IPS-11a (cell line): Measurements from ENCODE around the gene TK2.
"Not testable (repeated sequence)": the region's sequence is repeated elsewhere in the genome, so short reads cannot be mapped to it uniquely, and the experiment has no call there.

Experiments
- H3K4me3 ChIP-seq: one replicate; pipeline ENCODE4 v1.5.1; 2013; ENCODE audit warnings: low read depth, low read length, control low read depth

The TK2 gene

DNA sequence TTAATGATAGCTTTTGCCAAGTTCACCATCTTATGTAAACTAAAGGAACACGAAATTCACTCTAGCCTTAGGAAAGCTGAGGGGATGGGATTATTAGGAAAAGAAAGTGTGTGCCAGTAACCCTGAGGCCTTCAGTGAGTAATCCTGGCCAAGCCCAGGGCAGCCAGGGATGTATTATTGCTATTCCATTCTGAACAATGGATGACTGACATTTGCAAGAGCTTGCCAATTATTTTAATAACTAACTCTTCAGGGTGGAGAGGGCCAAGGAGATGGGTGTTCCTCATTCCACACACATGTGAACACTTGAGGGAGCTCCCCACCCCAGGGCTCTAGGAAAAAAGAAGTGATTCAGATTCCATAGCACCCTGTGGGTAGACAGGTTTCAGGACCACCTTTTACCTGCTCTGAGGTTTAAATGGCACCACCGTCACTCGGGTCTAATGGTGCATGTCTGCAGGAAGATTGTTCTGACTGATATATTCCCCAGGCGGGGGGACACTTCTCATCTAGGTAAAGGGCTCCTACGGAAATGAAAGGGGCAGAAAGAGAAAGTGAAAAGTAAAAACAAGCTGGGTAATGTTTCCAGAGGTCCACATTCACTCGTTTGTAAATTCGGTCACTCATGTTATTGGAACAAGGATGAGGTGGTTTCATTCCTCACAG is 41.5 kb downstream of the TK2 start:
- H3K4me3 ChIP-seq: no peak overlapping the region

DNA sequence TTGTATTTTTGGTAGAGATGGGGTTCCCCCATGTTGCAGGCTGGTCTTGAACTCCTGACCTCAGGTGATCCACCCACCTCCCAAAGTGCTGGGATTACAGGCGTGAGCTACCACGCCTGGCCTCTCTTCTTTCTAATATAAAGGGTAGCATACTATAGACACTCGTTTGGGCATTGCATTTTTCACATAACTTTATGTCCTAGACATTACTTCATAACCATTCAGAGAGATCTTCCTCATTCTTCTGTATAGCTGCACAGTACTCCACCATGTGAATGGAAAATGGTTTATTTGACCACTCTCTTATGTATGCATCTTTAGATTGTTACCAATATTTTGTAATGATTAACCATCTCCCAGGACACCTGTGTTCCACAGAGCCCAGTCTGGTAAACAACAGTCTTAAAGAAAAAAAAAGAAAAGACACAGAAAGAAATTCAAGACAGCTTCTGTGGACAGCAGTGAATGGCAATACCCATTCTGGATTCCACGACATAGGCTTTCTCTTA is 42.1 kb downstream of the TK2 start:
- H3K4me3 ChIP-seq: no peak overlapping the region

DNA sequence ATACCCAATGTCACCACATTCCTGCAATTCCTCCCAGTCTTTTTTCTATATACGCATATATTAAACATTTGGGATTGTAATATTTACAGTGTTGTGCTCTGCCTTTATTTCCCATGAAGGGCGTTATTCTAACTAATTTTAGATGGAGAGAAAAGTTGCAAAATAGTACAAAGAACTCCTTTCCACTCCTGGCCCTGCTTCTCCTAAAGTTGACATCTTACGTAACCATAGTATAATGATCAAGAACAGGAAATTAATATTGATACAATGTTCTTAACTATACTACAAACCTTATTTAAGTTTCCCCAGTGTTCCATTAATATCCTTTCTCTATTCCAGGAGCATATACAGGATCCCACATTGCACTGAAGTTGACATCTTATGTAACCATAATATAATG is 46.3 kb downstream of the TK2 start:
- H3K4me3 ChIP-seq: no peak overlapping the region

DNA sequence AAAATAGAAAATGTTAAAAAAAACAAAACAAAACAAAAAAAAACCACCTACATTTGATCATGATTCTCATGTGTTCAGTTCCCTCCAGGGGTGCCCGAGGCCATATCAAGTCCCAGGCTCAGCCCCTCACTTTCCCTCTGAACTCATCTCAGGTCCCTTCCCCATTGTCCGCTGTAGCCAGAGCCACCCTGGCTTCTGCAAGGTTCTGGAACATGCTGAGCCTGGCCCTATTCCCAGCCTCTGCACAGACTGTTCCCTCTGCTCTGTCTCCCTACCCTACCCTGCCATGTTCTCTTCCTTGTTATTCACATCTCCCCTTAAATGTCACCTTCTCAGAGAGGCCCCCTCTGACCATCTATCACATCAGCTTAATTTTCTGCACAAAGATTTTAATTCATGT is 46.9 kb downstream of the TK2 start:
- H3K4me3 ChIP-seq: no peak overlapping the region

DNA sequence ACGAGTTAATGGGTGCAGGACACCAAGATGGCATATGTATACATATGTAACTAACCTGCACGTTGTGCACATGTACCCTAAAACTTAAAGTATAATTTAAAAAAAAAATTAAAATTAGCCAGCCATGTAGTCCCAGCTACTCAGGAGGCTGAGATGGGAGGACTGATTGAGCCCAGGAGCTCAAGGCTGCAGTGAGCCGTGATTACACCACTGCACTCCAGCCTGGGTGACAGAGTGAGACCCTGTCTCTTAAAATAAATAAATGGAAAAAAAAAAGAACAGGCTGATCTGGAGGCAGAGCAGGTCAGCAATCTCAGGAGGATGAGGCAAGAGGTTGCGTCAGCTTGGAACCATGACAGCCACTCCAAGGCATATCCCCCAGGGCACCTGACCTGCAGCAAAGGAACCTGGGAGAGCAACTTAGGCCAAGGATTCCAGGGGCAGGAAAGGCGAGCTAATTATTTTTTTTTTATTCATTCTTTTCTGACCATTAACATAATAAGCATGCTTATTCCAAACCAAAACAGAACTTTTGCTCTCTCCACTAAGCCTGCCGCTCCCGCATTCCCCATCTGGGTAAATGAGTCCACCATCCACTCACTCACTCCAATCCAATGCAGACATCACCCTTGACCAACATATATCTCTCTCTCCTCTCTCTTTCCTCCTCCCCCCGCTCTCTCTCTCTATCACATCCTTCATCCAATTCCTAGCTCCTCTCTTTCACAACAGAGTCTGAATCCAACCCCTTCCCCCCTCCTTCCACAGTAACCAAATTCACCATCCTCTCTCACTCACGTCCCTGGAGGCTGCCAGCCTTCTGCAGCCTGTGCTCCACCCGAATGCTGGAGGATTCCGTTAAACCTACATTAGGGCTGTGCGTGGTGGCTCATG is 47.7 kb downstream of the TK2 start:
- no peak overlapping the region for H3K4me3 ChIP-seq

DNA sequence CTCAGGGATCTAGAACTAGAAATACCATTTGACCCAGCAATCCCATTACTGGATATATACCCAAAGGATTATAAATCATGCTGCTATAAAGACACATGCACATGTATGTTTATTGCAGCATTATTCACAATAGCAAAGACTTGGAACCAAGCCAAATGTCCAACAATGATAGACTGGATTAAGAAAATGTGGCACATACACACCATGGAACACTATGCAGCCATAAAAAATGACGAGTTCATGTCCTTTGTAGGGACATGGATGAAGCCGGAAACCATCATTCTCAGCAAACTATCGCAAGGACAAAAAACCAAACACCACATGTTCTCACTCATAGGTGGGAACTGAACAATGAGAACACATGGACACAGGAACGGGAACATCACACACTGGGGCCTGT is 48.4 kb downstream of the TK2 start:
- H3K4me3 ChIP-seq: not testable (repeated sequence)

DNA sequence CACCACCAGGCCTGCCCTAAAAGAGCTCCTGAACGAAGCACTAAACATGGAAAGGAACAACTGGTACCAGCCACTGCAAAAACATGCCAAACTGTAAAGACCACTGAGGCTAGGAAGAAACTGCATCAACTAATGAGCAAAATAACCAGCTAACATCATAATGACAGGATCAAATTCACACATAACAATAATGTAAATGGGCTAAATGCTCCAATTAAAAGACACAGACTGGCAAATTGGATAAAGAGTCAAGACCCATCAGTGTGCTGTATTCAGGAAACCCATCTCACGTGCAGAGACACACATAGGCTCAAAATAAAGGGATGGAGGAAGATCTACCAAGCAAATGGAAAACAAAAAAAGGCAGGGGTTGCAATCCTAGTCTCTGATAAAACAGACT is 52.0 kb downstream of the TK2 start:
- not testable (repeated sequence) for H3K4me3 ChIP-seq

DNA sequence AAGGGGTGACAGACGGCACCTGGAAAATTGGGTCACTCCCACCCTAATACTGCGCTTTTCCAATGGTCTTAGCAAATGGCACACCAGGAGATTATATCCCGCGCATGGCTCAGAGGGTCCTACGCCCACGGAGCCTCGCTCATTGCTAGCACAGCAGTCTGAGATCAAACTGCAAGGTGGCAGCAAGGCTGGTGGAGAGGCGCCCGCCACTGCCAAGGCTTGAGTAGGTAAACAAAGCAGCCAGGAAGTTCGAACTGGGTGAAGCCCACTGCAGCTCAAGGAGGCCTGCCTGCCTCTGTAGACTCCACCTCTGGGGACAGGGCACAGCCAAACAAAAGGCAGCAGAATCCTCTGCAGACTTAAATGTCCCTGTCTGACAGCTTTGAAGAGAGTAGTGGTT is 53.7 kb downstream of the TK2 start:
- not testable (repeated sequence) for H3K4me3 ChIP-seq

DNA sequence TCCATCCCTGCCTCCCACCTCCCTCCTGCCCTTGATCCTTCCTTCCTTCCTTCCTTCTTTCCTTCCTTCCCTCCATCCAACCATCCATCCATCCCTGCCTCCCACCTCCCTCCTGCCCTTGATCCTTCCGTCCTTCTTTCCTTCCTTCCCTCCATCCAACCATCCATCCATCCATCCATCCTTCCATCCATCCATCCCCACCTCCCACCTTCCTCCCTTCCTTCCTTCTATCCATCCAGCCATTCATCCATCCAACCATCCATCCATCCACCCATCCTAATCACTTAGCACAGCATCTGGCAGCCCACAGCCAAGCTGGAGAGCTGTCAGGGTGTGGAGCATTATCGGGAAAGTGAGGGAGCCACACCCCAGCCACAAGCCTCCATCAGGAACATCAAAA is 54.5 kb downstream of the TK2 start:
- H3K4me3 ChIP-seq: no peak overlapping the region

DNA sequence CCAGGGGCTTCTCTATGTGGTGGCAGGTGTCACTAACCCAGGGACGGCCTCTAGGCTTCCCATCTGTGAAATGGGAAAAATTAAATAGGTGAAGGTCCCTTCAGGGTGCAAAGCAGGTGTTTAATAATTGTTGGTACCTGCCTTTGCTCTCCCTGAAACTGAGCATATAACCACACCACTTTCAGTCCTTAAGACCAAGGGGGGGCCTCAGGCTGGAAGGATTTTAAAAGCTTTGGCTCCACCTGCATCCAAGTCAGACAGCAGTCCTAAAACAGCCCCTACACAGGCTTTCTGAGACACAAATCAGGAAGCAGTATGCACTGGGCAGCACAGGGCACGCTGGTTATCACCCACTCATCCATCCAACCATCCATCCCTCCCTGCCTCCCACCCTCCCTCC is 55.0 kb downstream of the TK2 start:
- H3K4me3 ChIP-seq: no peak overlapping the region

DNA sequence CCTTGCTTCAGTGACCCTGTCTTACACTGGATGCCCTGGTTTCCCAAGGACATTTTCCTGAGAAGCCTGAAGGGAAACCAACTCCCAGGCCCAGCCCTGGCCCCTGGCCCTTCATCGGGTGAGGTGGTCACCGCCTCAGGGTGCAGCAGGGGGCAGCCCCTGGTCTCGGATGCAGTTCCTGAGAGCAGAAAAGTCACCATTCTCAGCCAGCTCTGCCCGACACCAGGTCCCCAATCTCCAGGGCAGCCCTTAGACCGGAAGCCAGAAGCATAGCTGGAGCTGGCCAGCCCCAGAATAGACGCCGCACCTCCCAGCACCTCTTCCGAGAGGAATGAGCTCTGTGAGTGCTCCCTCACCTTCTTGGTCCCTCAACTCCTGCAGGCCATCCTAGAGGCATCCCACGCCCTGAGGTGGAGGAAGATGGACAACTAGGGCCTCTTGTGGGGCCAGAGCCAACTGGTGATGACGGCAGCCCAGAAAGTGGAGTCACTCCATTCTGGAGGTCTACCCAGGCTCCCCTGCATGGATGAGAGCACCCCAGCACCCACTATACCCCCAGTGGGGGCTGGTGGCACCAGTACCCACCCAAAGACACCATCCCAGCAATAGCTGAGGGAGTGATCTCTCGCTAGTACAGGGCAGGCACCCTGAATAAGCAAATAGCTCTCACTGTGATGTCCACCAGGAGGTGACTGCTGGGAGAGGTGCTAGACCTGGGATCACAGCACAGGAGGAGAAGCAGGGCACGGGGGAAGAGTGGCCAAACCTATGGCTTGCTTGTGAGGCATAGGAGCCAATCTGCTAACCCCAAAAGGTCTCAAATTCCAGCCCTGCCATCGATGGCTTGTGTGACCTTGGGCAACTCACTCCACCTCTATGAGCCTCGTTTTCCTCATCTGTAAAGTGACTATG is 56.2 kb downstream of the TK2 start:
- no peak overlapping the region for H3K4me3 ChIP-seq

DNA sequence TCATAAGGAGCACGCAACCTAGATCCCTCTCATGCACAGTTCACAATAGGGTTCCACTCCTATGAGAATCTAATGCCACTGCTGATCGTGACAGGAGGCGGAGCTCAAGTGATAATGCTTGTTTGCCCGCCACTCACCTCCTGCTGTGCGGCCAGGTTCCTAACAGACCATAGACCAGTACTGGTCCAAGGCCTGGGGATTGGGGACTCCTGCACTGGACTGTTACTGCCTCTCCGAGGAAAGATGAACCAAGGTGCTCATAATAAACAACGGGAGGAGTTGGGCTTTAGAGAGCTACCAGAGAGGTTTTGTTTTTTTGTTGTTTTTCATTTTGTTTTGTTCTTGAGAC is 58.2 kb downstream of the TK2 start:
- H3K4me3 ChIP-seq: no peak overlapping the region

DNA sequence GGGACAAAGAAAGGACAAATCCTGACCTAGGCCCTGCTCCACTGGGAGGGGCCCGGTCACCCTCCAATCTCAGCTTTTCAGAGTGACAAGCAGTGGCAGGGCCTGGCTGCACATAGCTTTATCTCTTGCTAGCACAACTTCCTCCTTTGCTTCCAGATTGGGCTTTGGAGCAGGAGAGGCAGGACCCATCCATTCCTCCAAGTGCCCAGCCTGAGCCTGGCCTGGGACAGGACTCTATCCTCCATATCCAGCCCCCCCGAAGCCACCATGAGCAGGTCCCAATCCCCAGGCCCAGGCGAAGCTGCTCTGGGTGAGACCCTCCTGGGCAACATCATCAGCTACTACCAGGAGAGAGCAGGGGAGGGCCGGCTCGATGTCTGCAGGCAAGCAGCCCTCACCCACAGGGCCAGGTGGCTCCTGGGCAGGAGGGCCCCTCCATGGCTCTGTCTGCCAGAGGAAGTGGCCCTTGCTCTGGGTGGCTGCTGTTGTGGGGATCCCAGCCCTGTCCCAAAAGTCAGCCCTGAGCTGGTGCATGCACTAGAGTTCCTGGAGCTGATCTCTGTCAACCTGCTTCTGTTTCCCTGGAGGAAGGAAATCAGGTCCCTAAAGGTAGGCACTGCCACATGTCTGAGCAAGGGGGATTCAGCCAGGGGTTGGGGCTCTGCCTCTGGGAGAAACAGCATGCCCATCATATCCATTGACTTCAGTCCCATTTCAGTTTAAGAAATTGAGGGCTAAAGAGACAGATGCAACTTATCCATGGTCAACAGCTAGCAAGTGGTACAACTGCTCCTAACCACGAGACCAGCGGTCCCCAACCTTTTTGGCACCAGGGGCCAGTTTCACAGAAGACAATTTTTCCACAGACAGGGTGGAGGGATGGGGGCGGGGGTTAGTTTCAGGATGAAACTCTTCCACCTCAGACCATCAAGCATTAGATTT is 58.9 kb downstream of the TK2 start:
- H3K4me3 ChIP-seq: no peak overlapping the region

DNA sequence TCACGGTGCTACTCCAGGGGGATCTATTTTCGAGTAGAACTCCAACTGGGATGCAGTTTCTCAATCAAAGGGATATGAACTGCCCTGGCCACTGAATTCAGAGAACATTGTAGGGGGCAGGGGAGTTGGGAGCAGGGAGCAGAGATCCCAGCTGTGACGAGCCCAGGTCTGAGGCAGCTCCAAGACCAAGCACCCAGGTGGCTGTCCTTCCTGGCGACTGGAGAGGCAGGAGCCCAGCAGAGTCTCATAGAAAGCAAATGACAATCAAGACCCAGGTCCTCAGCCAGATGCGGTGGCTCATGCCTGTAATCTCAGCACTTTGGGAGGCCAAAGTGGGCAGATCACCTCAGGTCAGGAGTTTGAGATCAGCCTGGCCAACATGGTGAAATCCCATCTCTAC is 60.1 kb downstream of the TK2 start:
- H3K4me3 ChIP-seq: no peak overlapping the region

DNA sequence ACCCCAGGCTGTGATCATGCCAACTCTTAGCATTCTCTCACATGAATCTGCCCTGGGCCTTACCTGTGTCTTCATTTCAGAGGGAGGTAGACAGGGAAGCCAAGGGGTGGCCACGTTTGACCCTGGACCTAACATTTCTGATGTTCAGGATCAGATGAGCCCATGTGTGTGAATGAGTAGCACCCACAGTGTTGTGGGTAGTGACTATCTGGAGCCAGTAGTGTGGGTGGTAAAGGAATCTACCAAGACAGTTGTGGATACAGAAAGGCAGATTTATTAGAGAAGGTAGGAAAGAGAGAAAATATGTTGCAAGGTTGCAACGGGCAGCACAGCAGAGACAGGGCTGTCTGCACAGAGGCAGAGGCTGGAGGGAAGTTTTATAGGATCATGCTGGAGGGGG is 60.5 kb downstream of the TK2 start:
- H3K4me3 ChIP-seq: no peak overlapping the region

DNA sequence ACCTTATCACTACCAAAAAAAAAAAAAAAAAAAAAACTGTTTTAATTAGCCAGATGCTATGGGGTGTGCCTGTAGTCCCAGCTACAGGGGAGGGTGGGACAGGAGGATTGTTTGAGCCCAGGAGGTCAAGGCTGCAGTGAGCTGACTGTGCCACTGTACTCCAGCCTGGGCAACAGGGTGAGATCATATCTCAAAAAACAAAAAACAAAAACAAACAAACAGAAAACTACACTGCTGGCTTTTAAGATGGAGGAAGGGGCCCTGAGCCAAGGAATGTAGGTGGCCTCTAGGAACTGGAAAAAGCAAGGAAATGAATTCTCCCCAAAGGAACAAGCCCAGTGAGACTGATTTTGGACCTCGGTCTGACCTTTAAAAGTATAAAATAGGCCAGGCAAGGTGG is 61.4 kb downstream of the TK2 start:
- H3K4me3 ChIP-seq: no peak overlapping the region

DNA sequence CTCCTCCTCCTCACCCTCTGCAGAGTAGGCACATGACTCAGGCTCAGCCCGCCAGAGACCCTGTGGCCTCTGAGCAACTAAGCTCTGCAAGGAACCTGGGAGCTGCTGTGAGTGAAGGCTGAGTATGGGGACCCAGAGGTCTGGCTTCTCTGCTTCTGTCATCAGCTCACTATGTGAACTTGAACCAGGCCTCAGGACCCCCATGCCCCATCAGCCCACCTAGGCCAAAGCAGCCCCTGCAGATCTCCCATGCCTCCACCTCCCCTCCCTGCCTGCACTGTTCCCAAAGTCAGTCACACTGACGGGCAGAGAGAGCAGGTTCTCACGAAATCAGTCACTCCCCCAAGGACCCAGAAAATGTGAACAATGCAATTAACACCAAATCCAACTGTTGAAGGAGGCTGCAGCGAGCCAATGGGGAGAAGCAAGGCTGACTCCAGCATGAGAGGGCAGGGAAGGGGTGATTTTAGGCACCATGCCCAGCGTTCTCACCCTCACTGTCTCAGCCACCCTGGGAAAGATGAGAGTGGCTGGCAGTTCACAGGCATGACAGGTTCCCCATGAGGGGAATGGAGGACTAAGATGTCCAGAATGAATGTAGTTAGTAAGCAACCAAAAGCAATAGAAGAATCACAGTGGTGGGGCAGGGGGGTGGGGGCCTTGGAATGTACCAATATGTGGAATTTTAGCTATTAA is 62.2 kb downstream of the TK2 start:
- no peak overlapping the region for H3K4me3 ChIP-seq

DNA sequence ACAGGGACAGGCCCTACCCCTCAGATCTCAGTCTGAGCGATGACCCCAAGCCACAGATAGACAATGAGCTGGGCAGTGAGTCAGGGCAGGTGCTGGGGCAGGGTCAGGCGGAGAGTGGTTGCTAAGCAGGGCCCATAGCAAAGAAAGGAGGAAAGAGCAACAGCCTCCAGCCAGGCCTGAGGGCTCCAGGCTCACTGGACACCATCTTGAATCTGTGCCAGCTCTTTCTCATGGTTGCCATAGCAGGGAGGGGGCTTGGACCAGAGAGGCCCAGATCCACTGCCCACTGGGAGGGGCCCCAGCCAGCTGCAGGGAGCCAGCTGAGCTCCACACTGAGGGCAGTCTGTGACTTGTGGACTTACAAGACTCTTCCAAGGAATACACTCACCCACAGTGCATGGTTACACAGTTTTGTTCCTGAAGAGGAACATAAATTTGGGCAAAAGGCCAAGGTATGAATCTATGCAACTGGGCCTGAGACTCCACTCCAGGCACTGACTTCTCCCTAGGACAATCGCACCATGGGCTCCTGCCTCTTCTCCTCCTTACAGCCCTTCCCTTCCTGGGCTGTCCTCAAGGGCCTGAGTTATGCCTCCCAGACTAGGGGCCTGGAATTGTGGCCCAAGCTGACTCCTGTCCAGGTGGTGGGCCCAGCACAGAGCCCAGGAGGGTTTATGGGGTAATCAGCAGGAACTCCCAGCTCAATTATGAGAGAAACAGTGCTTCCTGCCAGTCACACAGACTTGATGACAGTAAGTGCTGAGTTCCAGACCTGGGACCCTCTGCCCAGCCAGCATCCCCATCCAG is 62.9 kb downstream of the TK2 start:
- no peak overlapping the region for H3K4me3 ChIP-seq

DNA sequence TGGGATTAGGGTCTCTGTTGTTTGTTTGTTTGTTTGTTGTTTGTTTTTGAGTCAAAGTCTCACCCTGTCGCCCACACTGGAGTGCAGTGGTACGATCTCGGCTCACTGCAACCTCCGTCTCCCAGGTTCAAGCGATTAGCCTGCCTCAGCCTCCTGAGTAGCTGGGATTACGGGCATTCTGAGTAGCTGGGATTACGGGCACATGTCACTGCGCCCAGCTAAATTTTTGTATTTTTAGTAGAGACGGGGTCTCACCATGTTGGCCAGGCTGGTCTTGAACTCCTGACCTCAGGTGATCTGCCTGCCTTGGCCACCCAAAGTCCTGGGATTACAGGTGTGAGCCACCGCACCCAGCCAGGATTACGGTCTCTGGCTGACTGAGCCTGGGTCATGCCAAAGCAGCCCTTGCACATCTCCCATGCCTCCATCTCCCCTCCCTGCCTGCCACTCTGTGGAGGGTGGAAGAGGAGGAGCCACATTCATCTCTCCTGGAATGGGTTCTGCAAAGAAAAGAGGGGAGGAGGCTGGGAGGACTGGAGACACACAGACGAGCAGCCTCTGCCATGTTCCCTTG is 63.6 kb downstream of the TK2 start:
- H3K4me3 ChIP-seq: no peak overlapping the region
